Right lobe of liver (tissue), 6 donors: Measurements from ENCODE around the gene TOMM70. TPM values are rescaled to one million over a fixed set of nuclear protein-coding genes. Genes with fewer than 3 reads are reported as not detected.

Experiments used
- ATAC-seq, 4 donors: fragments of 200-7000 bp; cut with Tn5 transposase; one replicate each; pipeline ENCODE4 v1.9.1; 2020; ENCODE audit warnings: mild to moderate bottlenecking in 4 of 4, moderate library complexity in 4 of 4
- DNase-seq, 3 donors: peaks; one replicate each; pipeline ENCODE4 v3.0.0-alpha.2; 2020
- H3K27ac ChIP-seq, 3 donors: fragments of 200-600 bp; one replicate each; pipeline ENCODE4 v1.8.0; 2022
- H3K27me3 ChIP-seq, 2 donors: fragments of 200-600 bp; one replicate each; pipeline ENCODE4 v1.8.0; 2022
- H3K36me3 ChIP-seq, 4 donors: fragments of 200-600 bp; sonication (generic) in 1 of 4; one replicate each; pipeline versions ENCODE4 v1.5.1 to v1.8.0; 2017 to 2022; ENCODE audit warnings: control low read depth in 1 of 4
- H3K4me1 ChIP-seq, 4 donors: fragments of 200-600 bp; sonication (generic) in 1 of 4; one replicate each; pipeline versions ENCODE4 v1.5.1 to v1.8.0; 2017 to 2022; ENCODE audit warnings: control low read depth in 1 of 4
- H3K4me3 ChIP-seq, 3 donors: fragments of 200-600 bp; one replicate each; pipeline ENCODE4 v1.8.0; 2022
- H3K9me3 ChIP-seq, 4 donors: fragments of 200-600 bp; sonication (generic) in 1 of 4; one replicate each; pipeline versions ENCODE4 v1.5.1 to v1.8.0; 2017 to 2022; ENCODE audit warnings: control low read depth in 1 of 4
- POLR2A ChIP-seq: fragments of 450-650 bp; IDR thresholded peaks from one replicate; pipeline ENCODE4 v1.6.1; 2017; ENCODE audit warnings: antibody characterized with exemption, mild to moderate bottlenecking
- WGBS: methylation state at CpG from one replicate; pipeline ENCODE4 v1.1.6; 2018; ENCODE audit warnings: low coverage, low lambda C conversion rate; ENCODE audit not compliant: insufficient coverage; ENCODE audit errors: missing lambda C conversion rate; 5-methylcytosine and 5-hydroxymethylcytosine counted together
- intact Hi-C, 2 donors: fragments of 100-400 bp; cut with DNase I; formaldehyde crosslinking; loops; one replicate each; pipeline versions ENCODE4 v1.11.2 to v1.14.1; 2022
- total RNA-seq, 6 experiments: library from RNA; depleted of rRNA in 2 of 6; stranded (reverse); fragments of >200 nt in 2 of 6; fragmentation: NEBNext Ultra II Directional in 3 of 6; extraction: Animal tissue kit (Norgen Biotek cat#: 25700) in 3 of 6; gene quantifications; one replicate each; pipeline versions ENCODE4 v1.1.0 to v1.2.4, GENCODE V29; 2016 to 2023
- TF ChIP-seq, protein P1 (sequence below), 4 donors: fragments of 200-600 bp in 3 of 4; fragments of 450-650 bp in 1 of 4; IDR thresholded peaks; one replicate each; pipeline versions ENCODE4 v1.5.1 to v1.8.0; 2016 to 2022; ENCODE audit warnings: antibody characterized with exemption in 4 of 4, mild to moderate bottlenecking in 2 of 4
- donor health status: DM: no; HTN: yes; CAD: no.
- donor health status: DM: no; HTN: no; CAD: no.
- donor health status: DM: no; HTN: no; CAD: no.
- donor health status: DM: no; HTN: yes; CAD: no.
- donor health status: DM: no; HTN: yes; CAD: no.

The TOMM70 gene
- total RNA-seq, 6 experiments from 2014 or later = 30.2 to 44.9 (median 39.6) TPM

DNA sequence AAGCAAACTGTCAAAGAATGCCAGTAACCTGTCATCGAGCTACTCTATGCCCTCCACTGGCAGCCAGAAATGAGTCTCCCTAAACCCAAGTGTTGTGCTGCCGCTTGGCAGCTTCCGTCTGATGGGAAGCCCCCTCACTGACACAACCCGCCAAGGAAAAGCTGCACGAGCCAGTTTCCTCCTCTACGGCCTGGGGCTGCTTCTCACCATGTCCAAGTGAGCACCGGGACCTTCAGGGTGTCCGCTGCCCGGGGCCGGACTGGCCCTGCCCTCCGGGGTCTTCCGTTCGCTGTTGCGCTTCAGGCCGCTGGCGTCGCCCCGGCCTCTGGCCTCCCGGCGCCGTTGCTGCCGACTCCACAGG, 490 bp downstream of the TOMM70 start:
- Histone ChIP-seq H3K9me3 (no peaks in the 10 kb centered on the region), H3K27ac (peak overlapping the region; percentile 75 to 93 (median 84)), H3K36me3 (no peaks in the 10 kb centered on the region), H3K27me3 (no peaks in the 10 kb centered on the region), H3K4me3 (peak overlapping the region; percentile 80 to 91 (median 84)), H3K4me1 (peaks cover 0 to 43% (median 7%) of the 10 kb centered on the region in 4 donors)
- peak in 2 of 4 donors; percentile 0 for ATAC-seq
- WGBS = 0% methylated on average over 1 of the region's 22 CpGs
- TF ChIP-seq, protein P1, sequence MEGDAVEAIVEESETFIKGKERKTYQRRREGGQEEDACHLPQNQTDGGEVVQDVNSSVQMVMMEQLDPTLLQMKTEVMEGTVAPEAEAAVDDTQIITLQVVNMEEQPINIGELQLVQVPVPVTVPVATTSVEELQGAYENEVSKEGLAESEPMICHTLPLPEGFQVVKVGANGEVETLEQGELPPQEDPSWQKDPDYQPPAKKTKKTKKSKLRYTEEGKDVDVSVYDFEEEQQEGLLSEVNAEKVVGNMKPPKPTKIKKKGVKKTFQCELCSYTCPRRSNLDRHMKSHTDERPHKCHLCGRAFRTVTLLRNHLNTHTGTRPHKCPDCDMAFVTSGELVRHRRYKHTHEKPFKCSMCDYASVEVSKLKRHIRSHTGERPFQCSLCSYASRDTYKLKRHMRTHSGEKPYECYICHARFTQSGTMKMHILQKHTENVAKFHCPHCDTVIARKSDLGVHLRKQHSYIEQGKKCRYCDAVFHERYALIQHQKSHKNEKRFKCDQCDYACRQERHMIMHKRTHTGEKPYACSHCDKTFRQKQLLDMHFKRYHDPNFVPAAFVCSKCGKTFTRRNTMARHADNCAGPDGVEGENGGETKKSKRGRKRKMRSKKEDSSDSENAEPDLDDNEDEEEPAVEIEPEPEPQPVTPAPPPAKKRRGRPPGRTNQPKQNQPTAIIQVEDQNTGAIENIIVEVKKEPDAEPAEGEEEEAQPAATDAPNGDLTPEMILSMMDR (IDR thresholded peaks at IDR 0.05) = no peak
- no peak for TF ChIP-seq POLR2A
- no peak for DNase-seq
- intact Hi-C loops = no loop called here

DNA sequence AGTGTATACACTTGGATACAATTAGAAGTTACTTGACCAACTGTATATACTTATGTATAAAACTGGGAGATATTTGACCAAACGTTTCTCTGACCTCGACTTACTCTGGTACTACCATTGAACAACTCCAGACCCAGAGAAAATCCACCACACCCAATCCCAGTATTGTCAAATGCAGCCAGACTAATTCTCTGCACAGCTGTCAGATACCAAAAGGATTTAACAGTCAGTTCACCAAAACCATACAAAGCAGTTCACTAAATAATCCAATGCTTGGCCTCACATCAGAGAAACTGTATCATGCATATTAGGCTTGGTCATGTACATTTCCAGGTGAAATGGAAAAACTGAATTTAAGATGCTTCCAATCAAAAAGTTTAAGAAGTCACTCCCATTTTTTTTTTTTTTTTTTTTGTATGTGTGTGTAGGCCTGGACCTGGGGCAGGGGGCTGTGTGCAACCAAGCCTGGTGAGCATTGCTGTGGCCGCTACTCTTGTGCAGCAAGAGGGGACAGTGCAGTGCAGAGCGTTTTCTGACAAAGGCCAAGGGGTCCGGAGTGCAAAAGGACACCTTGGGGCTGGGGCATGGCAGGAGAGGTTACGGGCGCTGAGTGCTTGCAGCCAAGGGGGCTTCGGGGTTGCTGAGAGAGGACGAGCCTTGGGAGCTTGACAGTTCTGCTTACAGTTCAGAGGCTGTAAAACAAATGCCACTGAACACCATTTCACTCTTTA, 1.4 kb downstream of the TOMM70 start:
- no peaks in the 10 kb centered on the region for H3K9me3 ChIP-seq
- H3K27me3 ChIP-seq = no peaks in the 10 kb centered on the region
- peaks cover 0 to 43% (median 7%) of the 10 kb centered on the region in 4 donors for H3K4me1 ChIP-seq
- H3K4me3 ChIP-seq = peak overlapping the region; percentile 80 to 91 (median 84)
- intact Hi-C loops = no loop called here
- peak overlapping the region; percentile 75 to 93 (median 84) for H3K27ac ChIP-seq
- WGBS = 10% methylated on average over 9 of the region's 9 CpGs
- DNase-seq = no peak
- no peak for ATAC-seq
- TF ChIP-seq POLR2A = no peak
- TF ChIP-seq, protein P1 (IDR thresholded peaks at IDR 0.05) = no peak
- H3K36me3 ChIP-seq = no peaks in the 10 kb centered on the region

DNA sequence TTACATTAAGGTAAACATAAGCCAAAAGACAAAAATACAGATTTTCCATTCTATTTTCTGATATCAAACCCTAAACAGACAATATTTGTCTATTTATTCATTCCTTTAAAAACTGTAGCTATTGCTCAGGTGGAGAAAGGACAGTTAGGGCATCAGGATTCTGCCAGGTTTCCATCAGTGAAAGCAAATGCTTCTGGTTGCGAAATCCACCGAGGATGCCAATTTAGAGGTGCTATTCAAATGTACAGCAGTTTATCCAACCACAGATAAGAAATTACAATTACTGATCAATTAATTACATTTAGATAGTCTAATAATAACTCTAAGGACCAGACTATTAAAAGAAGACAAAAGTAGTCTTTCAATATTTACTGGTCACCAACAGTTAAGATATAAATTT, 3.9 kb downstream of the TOMM70 start:
- ATAC-seq = peak in 1 of 4 donors; percentile 8
- H3K4me3 ChIP-seq = no peak overlapping the region
- TF ChIP-seq, protein P1 (IDR thresholded peaks at IDR 0.05) = no peak
- no peak for TF ChIP-seq POLR2A
- 30% methylated on average over 2 of the region's 2 CpGs for WGBS
- intact Hi-C loops = no loop called here
- H3K9me3 ChIP-seq = no peaks in the 10 kb centered on the region
- H3K27ac ChIP-seq = peak overlapping the region in 1 of 3 donors; percentile 6
- H3K36me3 ChIP-seq = no peaks in the 10 kb centered on the region
- DNase-seq = peak in 1 of 3 donors; percentile 82
- H3K4me1 ChIP-seq = peaks cover 0 to 41% (median 7%) of the 10 kb centered on the region in 4 donors
- H3K27me3 ChIP-seq = no peaks in the 10 kb centered on the region

DNA sequence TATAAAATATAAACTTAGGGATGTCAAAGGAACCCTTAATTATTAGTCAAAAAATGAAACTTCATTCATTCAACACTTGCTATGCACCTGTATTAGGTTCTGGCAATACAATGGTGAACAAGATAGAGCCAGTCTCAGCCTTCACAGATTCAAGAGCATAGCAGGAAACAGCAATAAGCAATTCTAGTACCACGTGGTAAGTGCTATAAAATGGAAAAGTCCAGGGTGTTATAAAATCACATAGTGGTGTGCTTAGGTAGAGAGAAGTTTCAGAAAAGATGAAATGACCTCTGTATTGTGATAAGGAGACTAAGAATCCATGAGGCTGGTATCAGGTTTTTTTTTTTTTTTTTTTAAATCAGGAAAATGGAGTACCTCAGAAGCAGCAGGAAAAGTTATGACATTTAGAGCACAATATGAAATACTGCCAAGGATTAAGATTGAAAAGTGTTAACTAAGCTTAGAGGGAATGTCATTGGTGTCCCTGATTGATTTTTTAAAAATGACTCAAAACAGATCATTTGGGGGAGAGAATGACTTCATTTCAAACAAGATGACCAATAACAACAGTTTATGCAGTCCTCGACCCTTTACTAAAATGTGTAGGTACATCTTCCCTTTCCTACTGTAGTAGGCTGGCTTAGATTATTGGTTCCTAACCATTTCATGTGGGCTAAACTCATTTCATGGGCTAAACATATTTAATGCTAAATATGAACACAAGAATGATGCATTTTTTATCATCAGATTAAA, 5.0 kb downstream of the TOMM70 start:
- Histone ChIP-seq H3K27ac (no peak overlapping the region), H3K9me3 (no peaks in the 10 kb centered on the region), H3K27me3 (no peaks in the 10 kb centered on the region), H3K36me3 (no peaks in the 10 kb centered on the region), H3K4me3 (no peak overlapping the region), H3K4me1 (peaks cover 0 to 49% (median 7%) of the 10 kb centered on the region in 4 donors)
- TF ChIP-seq POLR2A = no peak
- TF ChIP-seq, protein P1 (IDR thresholded peaks at IDR 0.05) = no peak
- no peak for DNase-seq
- intact Hi-C loops = no loop called here
- WGBS = 39% methylated on average over 2 of the region's 2 CpGs
- no peak for ATAC-seq
